ENCODE data around the gene ADCY7. TPM values are rescaled to one million over a fixed set of nuclear protein-coding genes. Genes with fewer than 3 reads are reported as not detected.
A peak's percentile ranks its signal among the peaks of the same experiment; 100 is the strongest.
"Not testable (repeated sequence)": the region's sequence is repeated elsewhere in the genome, so short reads cannot be mapped to it uniquely, and the experiment has no call there.

ADCY7 gene
- total RNA-seq, 2 donors from 2014 or later: 8.5 to 17.1 TPM

DNA sequence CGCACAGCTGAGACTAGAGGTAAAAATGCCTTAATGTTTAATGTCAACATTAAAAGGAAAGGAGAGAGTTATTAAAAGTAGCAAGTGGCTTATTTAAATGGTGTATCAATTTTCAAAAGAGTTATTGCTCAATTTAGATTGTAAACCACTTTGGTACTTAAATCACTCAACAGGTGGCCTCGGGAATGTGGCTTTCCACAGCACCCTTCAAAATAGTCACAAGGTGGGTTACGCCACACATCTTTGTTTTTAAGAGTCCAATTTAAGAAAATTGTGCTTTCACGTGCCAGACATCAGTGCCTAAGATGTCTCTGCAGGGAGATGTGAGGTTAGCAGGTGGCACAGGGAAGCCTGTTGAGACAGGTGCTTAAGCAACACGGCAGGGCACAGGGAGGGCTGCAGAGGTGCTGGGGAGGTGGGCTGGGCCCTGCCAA is 27.5 kb upstream of the ADCY7 start:
- DNase-seq (ENCODE audit: low spot score): no peak
- Histone ChIP-seq H3K9me3 (no peaks in the 10 kb centered on the region), H3K27me3 (no peaks in the 10 kb centered on the region), H3K27ac (no peak overlapping the region), H3K36me3 (no peaks in the 10 kb centered on the region), H3K4me1 (no peaks in the 10 kb centered on the region), H3K4me3 (no peak overlapping the region)
- no peak for TF ChIP-seq CTCF (IDR thresholded peaks at IDR 0.05)

DNA sequence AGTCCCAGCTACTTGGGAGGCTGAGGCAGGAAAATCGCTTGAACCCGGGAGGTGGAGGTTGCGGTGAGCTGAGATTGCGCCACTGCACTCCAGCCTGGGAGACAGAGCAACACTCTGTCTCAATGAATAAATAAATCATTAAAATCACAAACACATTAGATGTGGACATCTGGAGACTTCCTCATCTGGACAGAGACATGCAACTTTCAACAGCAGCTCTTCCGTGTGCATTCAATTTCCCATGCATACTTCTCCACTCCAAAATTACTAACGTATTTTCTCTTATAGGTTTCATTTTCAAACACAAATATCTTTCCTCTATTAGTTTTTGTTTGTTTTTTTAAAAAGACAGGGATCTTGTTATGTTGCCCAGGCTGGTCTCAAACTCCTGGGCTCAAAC is 23.3 kb upstream of the ADCY7 start:
- DNase-seq (ENCODE audit: low spot score); H3K9me3 ChIP-seq; H3K27ac ChIP-seq; H3K36me3 ChIP-seq; H3K4me3 ChIP-seq; H3K27me3 ChIP-seq: not testable (repeated sequence)
- H3K4me1 ChIP-seq: peaks cover 0 to 20% of the 10 kb centered on the region in 2 donors

DNA sequence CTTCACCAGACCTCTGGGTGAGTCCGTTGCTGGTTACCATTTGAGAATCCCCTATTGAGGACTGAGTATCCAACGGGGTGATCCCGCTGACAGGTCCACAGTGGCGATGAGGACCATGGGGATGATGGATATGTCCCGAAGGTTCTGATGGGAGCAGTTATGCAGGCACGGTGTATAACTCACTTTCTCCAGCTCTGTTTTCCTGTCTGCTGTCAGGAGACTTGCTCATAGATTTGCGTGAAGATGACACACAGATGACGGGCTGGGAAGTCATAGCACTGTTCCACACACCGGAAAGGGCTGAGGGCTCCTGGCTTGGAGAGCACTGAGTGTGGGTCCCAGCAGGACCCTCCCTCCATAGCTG is 22.2 kb upstream of the ADCY7 start:
- DNase-seq (ENCODE audit: low spot score): no peak

GRCh38 chr16:50244504-50245416 is 21.6 kb upstream of the ADCY7 start:
- Histone ChIP-seq H3K27me3 (no peaks in the 10 kb centered on the region), H3K9me3 (no peaks in the 10 kb centered on the region), H3K27ac (no peak overlapping the region), H3K4me3 (peak overlapping the region in 1 of 2 donors; percentile 69), H3K36me3 (no peaks in the 10 kb centered on the region), H3K4me1 (peaks cover 0 to 20% of the 10 kb centered on the region in 2 donors)
- no peak for TF ChIP-seq CTCF (IDR thresholded peaks at IDR 0.05)
- no peak for DNase-seq (ENCODE audit: low spot score)

More for the DNA sequence above, 22.2 kb upstream of the ADCY7 start:
- peaks cover 0 to 20% of the 10 kb centered on the region in 2 donors for H3K4me1 ChIP-seq
- H3K27ac ChIP-seq: no peak overlapping the region
- no peak for TF ChIP-seq CTCF (IDR thresholded peaks at IDR 0.05)
- no peaks in the 10 kb centered on the region for H3K36me3 ChIP-seq
- no peak overlapping the region for H3K4me3 ChIP-seq
- H3K27me3 ChIP-seq: no peaks in the 10 kb centered on the region
- H3K9me3 ChIP-seq: no peaks in the 10 kb centered on the region

DNA sequence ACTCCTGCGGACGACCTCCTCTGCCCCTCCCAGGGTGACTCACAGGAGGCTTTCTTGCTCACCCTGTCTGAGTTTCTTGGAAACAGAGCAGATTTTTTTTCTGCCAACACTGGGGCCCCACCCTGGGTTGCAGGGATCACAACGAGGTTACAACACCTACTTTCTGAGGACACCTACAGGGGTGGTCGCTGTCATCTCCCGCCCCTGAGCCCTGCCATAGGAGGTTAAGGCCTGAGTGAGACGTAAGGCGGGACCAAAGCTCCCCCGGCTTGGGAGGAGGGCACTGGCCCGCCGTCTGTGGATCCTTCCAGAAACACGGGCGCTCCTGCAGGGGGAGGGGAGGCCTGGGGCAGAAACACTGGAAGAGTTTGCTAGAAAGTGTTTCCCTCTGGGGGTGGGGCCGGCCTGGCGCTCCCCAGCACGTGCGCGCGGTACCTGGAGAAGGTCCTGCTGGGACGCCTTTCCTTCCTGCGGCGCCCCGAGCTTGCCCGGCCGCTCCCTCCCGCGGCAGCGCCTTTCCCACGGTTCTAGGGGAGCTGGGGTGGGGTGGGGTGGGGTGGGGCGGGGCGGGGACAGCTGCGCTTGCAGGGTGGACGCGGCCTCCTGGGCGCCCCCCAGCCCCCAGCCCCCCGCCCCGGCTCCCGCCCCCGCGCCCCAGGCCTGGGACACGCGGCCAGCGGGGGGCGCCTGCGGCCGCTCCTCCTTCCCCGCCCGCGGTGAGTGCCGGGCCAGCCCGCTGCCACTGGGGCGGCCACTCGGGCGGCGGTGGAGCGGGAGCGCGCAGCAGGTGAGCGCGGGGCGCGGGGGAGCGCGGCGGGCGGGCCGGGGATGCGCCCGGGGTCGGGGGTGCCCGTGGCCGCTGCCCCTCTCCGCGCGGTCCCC is 20.7 kb upstream of the ADCY7 start:
- Histone ChIP-seq H3K27ac (peak overlapping the region in 1 of 2 donors; percentile 43), H3K27me3 (no peaks in the 10 kb centered on the region), H3K9me3 (no peaks in the 10 kb centered on the region), H3K4me3 (peak overlapping the region; percentile 58 to 69), H3K4me1 (peaks cover 0 to 20% of the 10 kb centered on the region in 2 donors), H3K36me3 (no peaks in the 10 kb centered on the region)
- DNase-seq (ENCODE audit: low spot score): peak; percentile 84
- peak; percentile 40 to 50 for TF ChIP-seq CTCF (IDR thresholded peaks at IDR 0.05)
